Astrocyte (in vitro differentiated cells and primary cell): ENCODE data around the gene CTIF.

Source experiments
- EZH2 ChIP-seq: IDR thresholded peaks from 2 replicates; pipeline ENCODE4 v1.6.1; 2012; ENCODE audit warnings: mild to moderate bottlenecking, low read length, inconsistent platforms; ENCODE audit not compliant: insufficient read depth
- TF ChIP-seq, protein P1 (sequence below): IDR thresholded peaks from 2 replicates; pipeline ENCODE4 v1.5.1; 2011; ENCODE audit warnings: low read depth, mild to moderate bottlenecking, inconsistent platforms, low read length, moderate library complexity; ENCODE audit not compliant: insufficient read depth

GRCh38 chr18:48697441-48697840 is 158.6 kb downstream of the CTIF start:
- TF ChIP-seq, protein P1, sequence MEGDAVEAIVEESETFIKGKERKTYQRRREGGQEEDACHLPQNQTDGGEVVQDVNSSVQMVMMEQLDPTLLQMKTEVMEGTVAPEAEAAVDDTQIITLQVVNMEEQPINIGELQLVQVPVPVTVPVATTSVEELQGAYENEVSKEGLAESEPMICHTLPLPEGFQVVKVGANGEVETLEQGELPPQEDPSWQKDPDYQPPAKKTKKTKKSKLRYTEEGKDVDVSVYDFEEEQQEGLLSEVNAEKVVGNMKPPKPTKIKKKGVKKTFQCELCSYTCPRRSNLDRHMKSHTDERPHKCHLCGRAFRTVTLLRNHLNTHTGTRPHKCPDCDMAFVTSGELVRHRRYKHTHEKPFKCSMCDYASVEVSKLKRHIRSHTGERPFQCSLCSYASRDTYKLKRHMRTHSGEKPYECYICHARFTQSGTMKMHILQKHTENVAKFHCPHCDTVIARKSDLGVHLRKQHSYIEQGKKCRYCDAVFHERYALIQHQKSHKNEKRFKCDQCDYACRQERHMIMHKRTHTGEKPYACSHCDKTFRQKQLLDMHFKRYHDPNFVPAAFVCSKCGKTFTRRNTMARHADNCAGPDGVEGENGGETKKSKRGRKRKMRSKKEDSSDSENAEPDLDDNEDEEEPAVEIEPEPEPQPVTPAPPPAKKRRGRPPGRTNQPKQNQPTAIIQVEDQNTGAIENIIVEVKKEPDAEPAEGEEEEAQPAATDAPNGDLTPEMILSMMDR, result no peak
- no peak for TF ChIP-seq EZH2
